ENCODE data around the gene OR5K2.

GRCh38 chr3:98453827-98454226 is 43.7 kb upstream of the OR5K2 start:
- no peak for TF ChIP-seq POLR2A (IDR thresholded peaks at IDR 0.05)
- TF ChIP-seq, protein P1, sequence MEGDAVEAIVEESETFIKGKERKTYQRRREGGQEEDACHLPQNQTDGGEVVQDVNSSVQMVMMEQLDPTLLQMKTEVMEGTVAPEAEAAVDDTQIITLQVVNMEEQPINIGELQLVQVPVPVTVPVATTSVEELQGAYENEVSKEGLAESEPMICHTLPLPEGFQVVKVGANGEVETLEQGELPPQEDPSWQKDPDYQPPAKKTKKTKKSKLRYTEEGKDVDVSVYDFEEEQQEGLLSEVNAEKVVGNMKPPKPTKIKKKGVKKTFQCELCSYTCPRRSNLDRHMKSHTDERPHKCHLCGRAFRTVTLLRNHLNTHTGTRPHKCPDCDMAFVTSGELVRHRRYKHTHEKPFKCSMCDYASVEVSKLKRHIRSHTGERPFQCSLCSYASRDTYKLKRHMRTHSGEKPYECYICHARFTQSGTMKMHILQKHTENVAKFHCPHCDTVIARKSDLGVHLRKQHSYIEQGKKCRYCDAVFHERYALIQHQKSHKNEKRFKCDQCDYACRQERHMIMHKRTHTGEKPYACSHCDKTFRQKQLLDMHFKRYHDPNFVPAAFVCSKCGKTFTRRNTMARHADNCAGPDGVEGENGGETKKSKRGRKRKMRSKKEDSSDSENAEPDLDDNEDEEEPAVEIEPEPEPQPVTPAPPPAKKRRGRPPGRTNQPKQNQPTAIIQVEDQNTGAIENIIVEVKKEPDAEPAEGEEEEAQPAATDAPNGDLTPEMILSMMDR (IDR thresholded peaks at IDR 0.05), result no peak
- no peak for TF ChIP-seq EP300 (IDR thresholded peaks at IDR 0.05)
